OCI-LY3 (cell line): ENCODE results near the gene RACGAP1.

Experiments used
- CTCF ChIP-seq: fragments of 200-600, 300-600 bp; sonication (generic); IDR thresholded peaks from 2 replicates; pipeline ENCODE4 v1.5.1; 2014; ENCODE audit warnings: antibody characterized with exemption, low read length, low read depth
- EZH2phosphoT487 ChIP-seq: fragments of 200-600 bp; shearing (Covaris generic); IDR thresholded peaks from 2 replicates; pipeline ENCODE4 v1.6.1; 2018; ENCODE audit warnings: antibody characterized with exemption, mixed run types, low read depth

- TF ChIP-seq CTCF (no peak), EZH2phosphoT487 (no peak)
Observed at GRCh38 chr12:49955899-49956662, 69.2 kb downstream of the RACGAP1 start.
